Measurements from ENCODE around the gene ZCCHC7.

ZCCHC7 gene

GRCh38 chr9:37212435-37212834 is 92.1 kb downstream of the ZCCHC7 start:
- DNase-seq = no peak

GRCh38 chr9:37215381-37215780 is 95.0 kb downstream of the ZCCHC7 start:
- peak; percentile 18 for DNase-seq

GRCh38 chr9:37215830-37216229 is 95.5 kb downstream of the ZCCHC7 start:
- DNase-seq = no peak

- no peak for DNase-seq
Observed at GRCh38 chr9:37217161-37217560, 96.8 kb downstream of the ZCCHC7 start.

- DNase-seq = no peak
Observed at GRCh38 chr9:37218800-37219425, 98.5 kb downstream of the ZCCHC7 start.

- no peak for DNase-seq
Observed at GRCh38 chr9:37220971-37221370, 100.6 kb downstream of the ZCCHC7 start.

GRCh38 chr9:37221489-37222106 is 101.2 kb downstream of the ZCCHC7 start:
- DNase-seq = no peak

GRCh38 chr9:37229455-37229854 is 109.1 kb downstream of the ZCCHC7 start:
- no peak for DNase-seq

- DNase-seq = no peak
Observed at GRCh38 chr9:37229882-37230482, 109.6 kb downstream of the ZCCHC7 start.

GRCh38 chr9:37236822-37237221 is 116.4 kb downstream of the ZCCHC7 start:
- DNase-seq = no peak

- DNase-seq = no peak
Observed at GRCh38 chr9:37238122-37238521, 117.7 kb downstream of the ZCCHC7 start.

- no peak for DNase-seq
Observed at GRCh38 chr9:37239224-37239859, 119.0 kb downstream of the ZCCHC7 start.

GRCh38 chr9:37239921-37240320 is 119.5 kb downstream of the ZCCHC7 start:
- no peak for DNase-seq

GRCh38 chr9:37241340-37241739 is 121.0 kb downstream of the ZCCHC7 start:
- no peak for DNase-seq

- DNase-seq = no peak
Observed at GRCh38 chr9:37242089-37242488, 121.7 kb downstream of the ZCCHC7 start.

GRCh38 chr9:37243588-37244345 is 123.4 kb downstream of the ZCCHC7 start:
- DNase-seq = no peak

- no peak for DNase-seq
Observed at GRCh38 chr9:37246826-37247225, 126.5 kb downstream of the ZCCHC7 start.

GRCh38 chr9:37248651-37249163 is 128.3 kb downstream of the ZCCHC7 start:
- no peak for DNase-seq

GRCh38 chr9:37251452-37251851 is 131.1 kb downstream of the ZCCHC7 start:
- no peak for DNase-seq

- DNase-seq = no peak
Observed at GRCh38 chr9:37253377-37253937, 133.1 kb downstream of the ZCCHC7 start.

GRCh38 chr9:37255187-37255586 is 134.8 kb downstream of the ZCCHC7 start:
- no peak for DNase-seq
